Kidney glomerular epithelial cell (primary cell): ENCODE results near the gene ZNF497.
A peak's percentile ranks its signal among the peaks of the same experiment; 100 is the strongest.
"Not testable (repeated sequence)": the region's sequence is repeated elsewhere in the genome, so short reads cannot be mapped to it uniquely, and the experiment has no call there.

Experiments
- DNase-seq: peaks from one replicate; lab custom pipeline; 2025; lab: John Stamatoyannopoulos, UW

ZNF497 gene

DNA sequence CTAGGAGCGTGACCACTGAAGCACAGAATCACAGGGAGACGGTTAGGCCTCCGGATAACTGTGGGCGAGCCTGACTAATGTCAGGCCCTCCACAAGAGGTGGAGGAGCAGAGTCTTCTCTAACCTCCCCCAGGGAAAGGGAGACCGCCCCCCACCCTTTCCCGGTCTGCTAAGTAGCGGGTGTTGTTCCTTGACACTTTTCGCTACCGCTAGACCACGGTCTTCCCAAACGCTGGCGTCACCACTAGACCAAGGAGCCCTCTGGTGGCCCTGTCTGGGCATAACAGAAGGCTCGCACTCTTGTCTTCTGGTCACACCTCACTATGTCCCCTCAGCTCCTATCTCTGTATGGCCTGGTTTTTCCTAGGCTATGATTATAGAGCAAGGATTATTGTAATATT, 51.9 kb downstream of the ZNF497 start:
- DNase-seq, result not testable (repeated sequence)

DNA sequence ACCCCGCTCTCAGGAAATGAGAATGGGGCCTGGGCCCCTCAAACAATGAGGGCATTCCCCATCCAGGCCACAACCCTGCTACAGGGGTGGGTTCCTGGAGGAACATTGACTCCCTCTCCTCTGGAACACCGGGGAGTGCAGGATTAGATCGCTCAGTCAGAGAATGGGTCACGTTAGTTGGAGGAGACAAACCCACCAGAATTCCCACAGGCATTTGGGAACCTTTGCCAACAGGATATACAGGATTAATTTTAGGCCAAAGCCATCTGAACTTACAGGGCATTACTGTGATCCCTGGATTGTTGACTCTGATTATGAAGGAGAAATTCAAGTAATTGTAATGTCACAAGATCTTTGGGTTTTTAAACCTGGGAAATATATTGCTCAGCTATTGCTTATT, 54.8 kb downstream of the ZNF497 start:
- DNase-seq, result no peak

- DNase-seq, result no peak
Observed at GRCh38 chr19:58305932-58306323, 56.6 kb downstream of the ZNF497 start.

- DNase-seq, result peak; percentile 94
Observed at GRCh38 chr19:58305065-58305931, 57.3 kb downstream of the ZNF497 start, which contains the start of gene ERVK3-1. Gene ERVK3-1 (plus strand): TSS chr19:58305377. CDS start chr19:58312169, 6,792 bp downstream.

DNA sequence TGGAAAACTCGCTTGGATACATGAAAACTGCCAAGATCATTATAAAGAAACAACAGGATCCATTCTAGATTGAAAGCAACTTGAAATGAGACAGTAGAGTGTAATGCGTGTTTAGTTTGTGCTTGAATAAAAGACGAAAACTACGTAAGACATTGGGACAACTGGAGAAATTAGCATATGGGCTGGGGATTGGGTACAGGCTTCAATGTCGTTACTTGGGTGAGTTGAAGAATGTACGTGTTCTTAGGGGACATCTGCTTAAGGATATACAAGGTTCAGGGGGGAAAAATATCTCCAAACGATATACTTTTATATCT, 57.8 kb downstream of the ZNF497 start:
- no peak for DNase-seq
